SU-DHL-6 (cell line): ENCODE measurements around the gene STX18.

Experiments
- CTCF ChIP-seq: fragments of 200-600 bp; sonication (generic); IDR thresholded peaks from one replicate; pipeline ENCODE4 v1.5.1; 2017; ENCODE audit warnings: antibody characterized with exemption, mild to moderate bottlenecking, low read length, moderate library complexity; ENCODE audit not compliant: insufficient read depth, poor library complexity, severe bottlenecking
- EZH2phosphoT487 ChIP-seq: fragments of 200-600 bp; sonication (generic), shearing (Covaris generic); conservative IDR thresholded peaks from 2 replicates; pipeline ENCODE4 v1.6.1; 2018; ENCODE audit warnings: mild to moderate bottlenecking, antibody characterized with exemption, low read length, moderate library complexity, mixed read lengths

- TF ChIP-seq CTCF (no peak), EZH2phosphoT487 (no peak)
Measured at GRCh38 chr4:4439782-4440181, 102.1 kb downstream of the STX18 start.
